Activated CD4-positive, alpha-beta T cell treated with anti-CD3 and anti-CD28 coated beads, Interleukin-2, amount 50 U/mL, for 4 hours (primary cell): ENCODE measurements around the gene MOB1B.

Experiments used
- DNase-seq, 2 experiments: peaks; one replicate each; pipeline ENCODE4 v3.0.0-alpha.2; 2020

Gene MOB1B

GRCh38 chr4:70915036-70915815 lies 13.1 kb downstream of the MOB1B start:
- no peak for DNase-seq

GRCh38 chr4:70915874-70916559 lies 13.8 kb downstream of the MOB1B start:
- no peak for DNase-seq

- DNase-seq, result no peak
These were observed 18.4 kb downstream of the MOB1B start for GRCh38 chr4:70920592-70920991.

GRCh38 chr4:70925418-70925817 lies 23.2 kb downstream of the MOB1B start:
- no peak for DNase-seq

GRCh38 chr4:70925899-70926635 lies 23.9 kb downstream of the MOB1B start:
- no peak for DNase-seq

GRCh38 chr4:70927502-70928137 lies 25.5 kb downstream of the MOB1B start:
- DNase-seq, result no peak

- DNase-seq, result no peak
These were observed 28.5 kb downstream of the MOB1B start for GRCh38 chr4:70930530-70931256.

- DNase-seq, result no peak
These were observed 29.2 kb downstream of the MOB1B start for GRCh38 chr4:70931347-70931746.

- DNase-seq, result no peak
These were observed 30.8 kb downstream of the MOB1B start for GRCh38 chr4:70932984-70933383.

GRCh38 chr4:70935038-70935695 lies 33.0 kb downstream of the MOB1B start:
- no peak for DNase-seq

GRCh38 chr4:70936200-70936787 lies 34.1 kb downstream of the MOB1B start:
- no peak for DNase-seq

- no peak for DNase-seq
These were observed 35.9 kb downstream of the MOB1B start for GRCh38 chr4:70938086-70938485.

- no peak for DNase-seq
These were observed 38.0 kb downstream of the MOB1B start for GRCh38 chr4:70940134-70940533.

GRCh38 chr4:70943114-70943513 lies 40.9 kb downstream of the MOB1B start:
- DNase-seq, result no peak

GRCh38 chr4:70945046-70945445 lies 42.9 kb downstream of the MOB1B start:
- no peak for DNase-seq

GRCh38 chr4:70945452-70946055 lies 43.4 kb downstream of the MOB1B start:
- DNase-seq, result no peak

GRCh38 chr4:70946939-70947338 lies 44.8 kb downstream of the MOB1B start:
- no peak for DNase-seq

- no peak for DNase-seq
These were observed 46.6 kb downstream of the MOB1B start for GRCh38 chr4:70948665-70949260.

- DNase-seq, result no peak
These were observed 51.9 kb downstream of the MOB1B start for GRCh38 chr4:70954032-70954431.

GRCh38 chr4:70956549-70957210 lies 54.5 kb downstream of the MOB1B start:
- no peak for DNase-seq
